HCT116 (cell line): ENCODE results near the gene HEPACAM. TPM values are rescaled to one million over a fixed set of nuclear protein-coding genes. Genes with fewer than 3 reads are reported as not detected.
"Not testable (repeated sequence)": the region's sequence is repeated elsewhere in the genome, so short reads cannot be mapped to it uniquely, and the experiment has no call there.

Experiments used
- ATAC-seq: fragments of 200-7000 bp; cut with Tn5 transposase; 2 replicates; pipeline ENCODE4 v1.9.1; 2020; ENCODE audit warnings: mild to moderate bottlenecking, moderate library complexity
- BruUV-seq: library from RNA; stranded (reverse); fragments of 400-500 nt; replicated peaks from 2 replicates; lab custom pipeline; 2021; lab: Mats Ljungman, UMichigan
- CTCF ChIA-PET: fragments of 300-600 bp; sonication (Branson Sonifier 250); formaldehyde crosslinking; loops from one replicate; lab custom pipeline; 2021; ENCODE audit warnings: antibody characterized with exemption; lab: Charles Lee
- POLR2A ChIA-PET: fragments of 300-600, 350-600 bp; sonication (Branson Sonifier 250); formaldehyde crosslinking; loops from one replicate; lab custom pipeline; 2021; ENCODE audit warnings: antibody characterized with exemption; lab: Charles Lee
- RAD21 ChIA-PET, 2 experiments: fragments of 300-600 bp; sonication (Branson Sonifier 250); formaldehyde crosslinking; loops; one replicate each; lab custom pipeline; 2023; ENCODE audit warnings: low total read pairs in 2 of 2; ENCODE audit not compliant: uncharacterized antibody in 2 of 2, unreplicated experiment in 2 of 2, low non-redundant PET in 1 of 2; lab: Charles Lee
- DNase-seq: peaks from one replicate; pipeline ENCODE4 v3.0.0-alpha.2; 2010; ENCODE audit warnings: low read depth, low spot score
- H2AFZ ChIP-seq: fragments of 200-600 bp; shearing (Covaris generic), sonication (generic); 2 replicates; pipeline ENCODE4 v1.6.1; 2017; ENCODE audit warnings: low read depth, mixed run types, mixed read lengths, antibody characterized with exemption, low read length; ENCODE audit not compliant: poor library complexity, severe bottlenecking
- H3K27ac ChIP-seq: 2 replicates; pipeline ENCODE4 v1.5.1; 2012; ENCODE audit warnings: low read depth, low read length
- H3K27me3 ChIP-seq: fragments of 200-600 bp; sonication (generic); 2 replicates; pipeline ENCODE4 v1.6.1; 2016; ENCODE audit warnings: mixed run types, low read length, mixed read lengths; ENCODE audit not compliant: insufficient read depth
- H3K36me3 ChIP-seq, 2 experiments: fragments of 200-500 bp in 1 of 2; fragments of 200-600 bp in 1 of 2; sonication (Bioruptor generic) in 1 of 2; sonication (generic) in 1 of 2; 2 replicates each; pipeline versions ENCODE4 v1.5.1 to v1.6.1; 2014 to 2016; ENCODE audit warnings: low read length in 2 of 2, inconsistent platforms in 1 of 2, mixed read lengths in 1 of 2, mixed run types in 1 of 2; ENCODE audit not compliant: insufficient read depth in 2 of 2, control insufficient read depth in 1 of 2
- H3K4me1 ChIP-seq, 2 experiments: fragments of 200-600 bp in 1 of 2; sonication (generic) in 1 of 2; 2 replicates each; pipeline versions ENCODE4 v1.5.1 to v1.6.1; 2012 to 2017; ENCODE audit warnings: low read length in 2 of 2, inconsistent platforms in 1 of 2, mild to moderate bottlenecking in 1 of 2, mixed read lengths in 1 of 2, mixed run types in 1 of 2, moderate library complexity in 1 of 2; ENCODE audit not compliant: insufficient read depth in 2 of 2, control insufficient read depth in 1 of 2
- H3K4me2 ChIP-seq: fragments of 200-600 bp; sonication (generic); 2 replicates; pipeline ENCODE4 v1.6.1; 2017; ENCODE audit warnings: mixed run types, low read length, mixed read lengths
- H3K4me3 ChIP-seq, 2 experiments: fragments of 200-600 bp in 1 of 2; sonication (generic) in 1 of 2; replicated peaks in 1 of 2; 2 replicates each; pipeline ENCODE4 v1.5.1; 2011 to 2016; ENCODE audit warnings: low read length in 2 of 2, control low read depth in 1 of 2, low read depth in 1 of 2, mild to moderate bottlenecking in 1 of 2, mixed read lengths in 1 of 2, mixed run types in 1 of 2
- H3K79me2 ChIP-seq: fragments of 200-600 bp; sonication (generic); 2 replicates; pipeline ENCODE4 v1.6.1; 2017; ENCODE audit warnings: mild to moderate bottlenecking, mixed run types, low read length, moderate library complexity, mixed read lengths; ENCODE audit not compliant: insufficient read depth
- H3K9ac ChIP-seq: fragments of 200-600 bp; sonication (generic); 2 replicates; pipeline ENCODE4 v1.6.1; 2016; ENCODE audit warnings: low read length, mixed read lengths
- H3K9me2 ChIP-seq: fragments of 200-600 bp; sonication (generic), shearing (Covaris generic); 2 replicates; pipeline ENCODE4 v1.6.1; 2017; ENCODE audit warnings: mixed run types, mild to moderate bottlenecking, moderate library complexity; ENCODE audit not compliant: insufficient read depth
- H3K9me3 ChIP-seq, 2 experiments: fragments of 200-500 bp in 1 of 2; fragments of 200-600 bp in 1 of 2; sonication (Bioruptor generic) in 1 of 2; sonication (generic) in 1 of 2; 2 replicates each; pipeline ENCODE4 v1.6.1; 2014 to 2017; ENCODE audit warnings: low read length in 2 of 2, mixed read lengths in 2 of 2, inconsistent platforms in 1 of 2, low read depth in 1 of 2, mild to moderate bottlenecking in 1 of 2, mixed run types in 1 of 2, moderate library complexity in 1 of 2; ENCODE audit not compliant: control insufficient read depth in 1 of 2, insufficient read depth in 1 of 2
- H4K20me1 ChIP-seq: fragments of 200-600 bp; sonication (generic), shearing (Covaris generic); 2 replicates; pipeline ENCODE4 v1.6.1; 2017; ENCODE audit warnings: mixed run types, mild to moderate bottlenecking, moderate library complexity; ENCODE audit not compliant: insufficient read depth
- POLR2AphosphoS5 ChIP-seq: IDR thresholded peaks from 2 replicates; pipeline ENCODE4 v1.6.1; 2011; ENCODE audit warnings: mild to moderate bottlenecking, low read depth, low read length, moderate library complexity
- RAD21 ChIP-seq: IDR thresholded peaks from 2 replicates; pipeline ENCODE4 v1.6.1; 2012; ENCODE audit warnings: low read depth, mild to moderate bottlenecking
- intact Hi-C: fragments of 100-400 bp; cut with micrococcal nuclease; formaldehyde crosslinking; loops from 2 replicates; pipeline ENCODE4 v1.10.0; 2022
- total RNA-seq: library from RNA; stranded (reverse); gene quantifications from one replicate; pipeline ENCODE4 v1.2.1, GENCODE V29; 2021; ENCODE audit not compliant: unreplicated experiment
- TF ChIP-seq, protein P1 (sequence below), 3 experiments: fragments of 200-600 bp in 1 of 3; sonication (generic) in 1 of 3; IDR thresholded peaks in 2 of 3; conservative IDR thresholded peaks in 1 of 3; 2 replicates each; pipeline ENCODE4 v1.5.1; 2012 to 2017; ENCODE audit warnings: low read depth in 2 of 3, low read length in 2 of 3, antibody characterized with exemption in 1 of 3, borderline replicate concordance in 1 of 3, control low read depth in 1 of 3, mild to moderate bottlenecking in 1 of 3, mixed read lengths in 1 of 3, mixed run types in 1 of 3, moderate library complexity in 1 of 3; ENCODE audit not compliant: insufficient read depth in 1 of 3

HEPACAM gene
- total RNA-seq, 1 experiment from 2014 or later: not detected

DNA sequence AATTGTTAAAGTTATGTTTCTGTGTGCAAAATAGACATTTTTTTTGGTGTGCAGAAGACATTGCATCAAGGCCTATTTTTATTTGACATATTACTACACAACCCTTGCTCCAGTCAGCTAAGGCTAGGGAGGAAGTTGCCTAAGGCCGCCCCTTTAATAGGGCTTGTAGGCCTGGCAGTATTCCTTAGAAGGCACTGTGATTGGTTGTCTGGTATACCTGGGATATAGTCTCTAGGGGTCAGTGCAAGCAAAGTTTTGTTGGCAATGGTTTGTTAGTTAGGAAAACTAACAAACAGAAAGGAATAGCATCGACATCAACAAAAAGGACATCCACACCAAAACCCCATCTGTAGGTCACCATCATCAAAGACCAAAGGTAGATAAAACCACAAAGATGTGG is 35.1 kb upstream of the HEPACAM start:
- H3K4me1 ChIP-seq: no peaks in the 10 kb centered on the region
- no peak overlapping the region for H3K27ac ChIP-seq
- H3K79me2 ChIP-seq: no peaks in the 10 kb centered on the region
- ChIA-PET RAD21 (interaction anchor here in 1 of 2 experiments (1.3 to 1.9 kb wide), 2 partner anchors 112 to 120 kb away, joined by 5 read pairs; no protein-coding TSS in a partner anchor), CTCF (interaction anchor here (1.0 to 1.3 kb wide), 4 partner anchors 120 to 171 kb away, joined by 3 to 8 read pairs (median 4); no protein-coding TSS in a partner anchor), POLR2A (no interaction called here)
- no peaks in the 10 kb centered on the region for H3K36me3 ChIP-seq
- no peaks in the 10 kb centered on the region for H3K9me3 ChIP-seq
- no peaks in the 10 kb centered on the region for H3K27me3 ChIP-seq
- H3K4me2 ChIP-seq: no peak overlapping the region
- peak; percentile 42 for DNase-seq
- H4K20me1 ChIP-seq: no peaks in the 10 kb centered on the region; the same call in 1 of the 2 replicates
- peak; percentile 100 for ATAC-seq
- no peak overlapping the region for H3K4me3 ChIP-seq
- intact Hi-C loops: no loop called here
- H3K9me2 ChIP-seq: no peaks in the 10 kb centered on the region
- no TSS peak for BruUV-seq
- no peak overlapping the region for H3K9ac ChIP-seq
- TF ChIP-seq POLR2AphosphoS5 (no peak), RAD21 (peak; percentile 73)
- TF ChIP-seq, protein P1, sequence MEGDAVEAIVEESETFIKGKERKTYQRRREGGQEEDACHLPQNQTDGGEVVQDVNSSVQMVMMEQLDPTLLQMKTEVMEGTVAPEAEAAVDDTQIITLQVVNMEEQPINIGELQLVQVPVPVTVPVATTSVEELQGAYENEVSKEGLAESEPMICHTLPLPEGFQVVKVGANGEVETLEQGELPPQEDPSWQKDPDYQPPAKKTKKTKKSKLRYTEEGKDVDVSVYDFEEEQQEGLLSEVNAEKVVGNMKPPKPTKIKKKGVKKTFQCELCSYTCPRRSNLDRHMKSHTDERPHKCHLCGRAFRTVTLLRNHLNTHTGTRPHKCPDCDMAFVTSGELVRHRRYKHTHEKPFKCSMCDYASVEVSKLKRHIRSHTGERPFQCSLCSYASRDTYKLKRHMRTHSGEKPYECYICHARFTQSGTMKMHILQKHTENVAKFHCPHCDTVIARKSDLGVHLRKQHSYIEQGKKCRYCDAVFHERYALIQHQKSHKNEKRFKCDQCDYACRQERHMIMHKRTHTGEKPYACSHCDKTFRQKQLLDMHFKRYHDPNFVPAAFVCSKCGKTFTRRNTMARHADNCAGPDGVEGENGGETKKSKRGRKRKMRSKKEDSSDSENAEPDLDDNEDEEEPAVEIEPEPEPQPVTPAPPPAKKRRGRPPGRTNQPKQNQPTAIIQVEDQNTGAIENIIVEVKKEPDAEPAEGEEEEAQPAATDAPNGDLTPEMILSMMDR (IDR thresholded peaks at IDR 0.05 in 2 of 3, conservative IDR thresholded peaks at IDR 0.05 in 1 of 3; ENCODE audit: borderline replicate concordance in 1 of 3, insufficient read depth in 1 of 3, low read depth in 2 of 3, low read length in 2 of 3): peak; percentile 17 to 61 (median 32); a peak in 2 of 6 replicates
- H2AFZ ChIP-seq: no peak overlapping the region

DNA sequence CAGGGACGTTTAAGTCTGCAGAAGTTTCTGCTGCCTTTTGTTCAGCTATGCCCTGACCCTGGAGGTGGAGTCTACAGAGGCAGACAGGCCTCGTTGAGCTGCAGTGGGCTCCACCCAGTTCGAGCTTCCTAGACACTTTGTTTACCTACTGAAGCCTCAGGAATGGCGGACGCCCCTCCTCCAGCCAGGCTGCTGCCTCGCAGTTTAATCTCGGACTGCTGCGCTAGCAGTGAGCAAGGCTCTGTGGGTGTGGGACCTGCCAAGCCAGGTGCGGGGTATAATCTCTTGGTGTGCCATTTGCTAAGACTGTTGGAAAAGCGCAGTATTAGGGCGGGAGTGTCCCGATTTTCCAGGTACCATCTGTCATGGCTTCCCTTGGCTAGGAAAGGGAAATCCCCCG is 32.4 kb upstream of the HEPACAM start:
- CTCF ChIA-PET, H2AFZ ChIP-seq, H4K20me1 ChIP-seq, H3K36me3 ChIP-seq, H3K27ac ChIP-seq, H3K9ac ChIP-seq, ATAC-seq, H3K4me1 ChIP-seq, H3K9me3 ChIP-seq, RAD21 ChIA-PET, DNase-seq, H3K27me3 ChIP-seq, BruUV-seq, H3K9me2 ChIP-seq, H3K4me3 ChIP-seq, H3K4me2 ChIP-seq, POLR2A ChIA-PET, H3K79me2 ChIP-seq: not testable (repeated sequence)
- intact Hi-C loops: loop anchor here (10.0 kb wide), 1 partner anchor 257 kb away; no protein-coding TSS in a partner anchor
